Measurements from ENCODE around the gene SUSD4. TPM values are rescaled to one million over a fixed set of nuclear protein-coding genes. Genes with fewer than 3 reads are reported as not detected.

Gene SUSD4
- total RNA-seq, 1 experiment from 2014 or later = 3.5 TPM

DNA sequence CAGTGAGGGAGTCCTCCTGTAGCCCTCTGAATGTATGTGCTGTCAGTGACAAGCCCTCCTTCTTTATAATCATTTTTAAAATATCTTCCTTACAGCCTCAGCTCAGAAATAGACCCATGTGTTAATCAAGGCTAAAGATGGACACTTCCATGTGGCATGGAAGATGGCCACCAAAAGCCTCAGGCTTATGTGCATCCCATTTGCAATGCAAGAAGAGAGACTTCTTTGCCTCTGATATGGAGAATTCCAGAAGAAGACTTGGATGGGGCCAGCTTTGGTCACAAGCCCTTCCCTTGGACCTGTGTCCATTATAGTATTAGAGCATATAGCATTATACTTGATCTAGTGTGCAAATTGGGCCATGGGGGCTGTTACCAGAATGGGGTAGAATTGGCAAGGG lies 47.7 kb upstream of the SUSD4 start:
- Histone ChIP-seq H2AFZ (ENCODE audit: low read length) (no peak overlapping the region), H4K20me1 (ENCODE audit: control insufficient read depth, insufficient read depth, insufficient read length) (no peaks in the 10 kb centered on the region), H3K4ac (ENCODE audit: low read depth, low read length) (no peak overlapping the region), H4K91ac (ENCODE audit: insufficient read length, low read depth, low read length) (no peak overlapping the region), H2BK15ac (ENCODE audit: low read depth, low read length) (no peak overlapping the region), H3K9ac (ENCODE audit: extremely low read depth, insufficient read length, low read length) (no peak overlapping the region), H3K9me3 (ENCODE audit: control insufficient read depth, low read depth, low read length) (no peaks in the 10 kb centered on the region), H3K79me2 (ENCODE audit: insufficient read depth, low read length) (no peaks in the 10 kb centered on the region), H3K23me2 (ENCODE audit: insufficient read length, low read depth, low read length, poor library complexity, severe bottlenecking) (no peaks in the 10 kb centered on the region), H3K14ac (ENCODE audit: insufficient read depth, low read length) (no peak overlapping the region), H2AK5ac (ENCODE audit: insufficient read length, low read length) (no peak overlapping the region), H2BK12ac (ENCODE audit: insufficient read length, low read depth, low read length) (no peak overlapping the region), H3K4me1 (ENCODE audit: insufficient read depth, low read length) (no peaks in the 10 kb centered on the region), H2BK20ac (ENCODE audit: low read depth, low read length, poor library complexity, severe bottlenecking) (no peak overlapping the region), H2BK5ac (ENCODE audit: insufficient read length, low read length) (no peak overlapping the region), H3K56ac (ENCODE audit: insufficient read length, low read depth, low read length) (no peak overlapping the region), H3K4me2 (ENCODE audit: insufficient read depth, insufficient read length, low read length) (no peak overlapping the region), H3K18ac (ENCODE audit: insufficient read length, low read depth, low read length) (no peak overlapping the region), H3K23ac (ENCODE audit: insufficient read length, low read depth, low read length) (no peak overlapping the region), H3K79me1 (ENCODE audit: insufficient read depth, low read depth, low read length, poor library complexity, severe bottlenecking) (no peaks in the 10 kb centered on the region), H4K8ac (replicated peaks; ENCODE audit: insufficient read length, low read depth, low read length) (no peak overlapping the region), H3T11ph (ENCODE audit: low read length) (no peak overlapping the region), H3K27me3 (ENCODE audit: insufficient read depth, low read length) (no peaks in the 10 kb centered on the region), H3K27ac (ENCODE audit: insufficient read length, low read depth, low read length) (no peak overlapping the region), H4K5ac (ENCODE audit: insufficient read length, low read depth, low read length) (no peak overlapping the region), H2BK120ac (ENCODE audit: low read depth, low read length, poor library complexity, severe bottlenecking) (no peak overlapping the region)
- Mint-ChIP-seq H3K27me3 (ENCODE audit: low read depth) (no peaks in the 10 kb centered on the region; the same call in none of the 2 replicates), H3K36me3 (ENCODE audit: insufficient read depth in 1 of 3, low read depth in 3 of 3) (no peaks in the 10 kb centered on the region), H3K4me3 (no peak overlapping the region), H3K4me1 (no peaks in the 10 kb centered on the region), H3K27ac (no peak overlapping the region), H3K9me3 (peaks cover 0 to 3% of the 10 kb centered on the region in 2 experiments; a peak in 2 of 5 replicates)
- no peak for TF ChIP-seq CTCF (conservative IDR thresholded peaks at IDR 0.05)
- DNase-seq = no peak
